ENCODE data around the gene TIGD2.

GRCh38 chr4:89137695-89138094 lies 26.4 kb downstream of the TIGD2 start:
- TF ChIP-seq CTCF (conservative IDR thresholded peaks at IDR 0.05 in 1 of 2, IDR thresholded peaks at IDR 0.05 in 1 of 2; ENCODE audit: extremely low read depth in 1 of 2, insufficient read depth in 1 of 2, low read depth in 1 of 2, low read length in 2 of 2) (no peak), EZH2 (IDR thresholded peaks at IDR 0.05; ENCODE audit: borderline replicate concordance, low read length) (no peak)
